GM18873 (cell line): ENCODE data around the gene LACC1.
A peak's percentile ranks its signal among the peaks of the same experiment; 100 is the strongest.

Source experiments
- ATAC-seq: cut with Tn5 transposase; IDR thresholded peaks from one replicate; pipeline ENCODE4 v1.9.1; 2021; ENCODE audit warnings: mild to moderate bottlenecking, moderate library complexity, moderate number of reproducible peaks; ENCODE audit not compliant: unreplicated experiment, low FRiP score

LACC1 gene

DNA sequence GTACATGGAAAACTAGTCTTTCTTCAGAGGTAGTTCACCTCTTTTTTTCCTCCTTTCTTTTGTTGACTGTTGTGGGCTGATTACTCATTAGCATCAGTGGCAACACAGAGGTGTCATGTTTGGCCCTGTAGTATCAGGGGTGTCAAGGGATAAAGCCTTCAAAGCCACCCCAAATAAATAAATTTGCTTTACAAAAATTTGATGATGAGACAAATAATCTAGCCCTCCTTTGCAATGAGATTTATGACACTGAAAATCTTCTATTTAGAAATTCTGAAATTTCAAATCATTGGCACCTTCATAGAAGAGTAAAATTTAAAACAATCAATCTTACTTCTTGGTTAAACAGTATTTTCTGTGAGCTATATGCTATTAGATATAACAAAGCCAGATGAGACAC, 1.9 kb downstream of the LACC1 start:
- no peak for ATAC-seq

GRCh38 chr13:43883631-43884030, 3.9 kb downstream of the LACC1 start:
- ATAC-seq: no peak

DNA sequence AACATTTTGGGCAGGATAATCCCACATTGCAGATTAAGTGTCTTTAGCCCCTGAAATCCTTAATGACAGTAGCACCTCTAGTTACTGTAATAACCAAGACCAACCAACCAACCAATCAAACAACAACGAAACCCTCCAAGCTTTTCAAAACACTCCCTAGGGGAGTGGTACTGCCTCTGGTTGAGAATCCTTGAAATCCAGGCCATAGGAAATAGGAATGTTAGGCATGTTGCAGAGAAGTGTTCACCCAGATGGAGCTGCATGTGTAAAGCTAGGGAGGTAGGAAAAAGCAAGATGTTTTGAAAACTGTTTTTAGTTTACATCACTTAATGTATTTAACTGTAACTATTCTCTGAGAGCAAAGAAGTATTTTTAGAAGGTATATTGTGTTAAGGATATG, 4.5 kb downstream of the LACC1 start:
- no peak for ATAC-seq

GRCh38 chr13:43894438-43894837, 14.7 kb downstream of the LACC1 start:
- ATAC-seq: no peak

DNA sequence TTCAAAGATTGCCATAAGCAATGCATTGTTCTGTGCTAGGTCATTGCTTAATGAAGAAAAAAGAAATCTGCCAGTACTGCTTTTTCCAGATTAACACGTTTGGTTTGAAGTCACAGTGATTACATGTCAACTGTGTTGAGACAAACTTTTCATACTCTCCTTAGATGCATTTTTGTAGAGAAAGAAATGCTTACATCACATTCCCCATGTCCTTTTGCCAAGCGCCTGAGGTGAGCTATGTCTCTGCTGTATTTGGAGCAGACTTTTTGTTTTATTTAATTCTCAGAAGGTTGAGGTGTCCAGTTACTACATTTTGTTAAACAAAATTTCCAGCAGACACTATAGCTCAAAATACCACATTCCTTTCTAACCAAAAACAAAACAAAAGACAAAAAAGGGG, 16.2 kb downstream of the LACC1 start:
- ATAC-seq: no peak

- no peak for ATAC-seq
Observed at GRCh38 chr13:43905435-43906031, 25.8 kb downstream of the LACC1 start.

DNA sequence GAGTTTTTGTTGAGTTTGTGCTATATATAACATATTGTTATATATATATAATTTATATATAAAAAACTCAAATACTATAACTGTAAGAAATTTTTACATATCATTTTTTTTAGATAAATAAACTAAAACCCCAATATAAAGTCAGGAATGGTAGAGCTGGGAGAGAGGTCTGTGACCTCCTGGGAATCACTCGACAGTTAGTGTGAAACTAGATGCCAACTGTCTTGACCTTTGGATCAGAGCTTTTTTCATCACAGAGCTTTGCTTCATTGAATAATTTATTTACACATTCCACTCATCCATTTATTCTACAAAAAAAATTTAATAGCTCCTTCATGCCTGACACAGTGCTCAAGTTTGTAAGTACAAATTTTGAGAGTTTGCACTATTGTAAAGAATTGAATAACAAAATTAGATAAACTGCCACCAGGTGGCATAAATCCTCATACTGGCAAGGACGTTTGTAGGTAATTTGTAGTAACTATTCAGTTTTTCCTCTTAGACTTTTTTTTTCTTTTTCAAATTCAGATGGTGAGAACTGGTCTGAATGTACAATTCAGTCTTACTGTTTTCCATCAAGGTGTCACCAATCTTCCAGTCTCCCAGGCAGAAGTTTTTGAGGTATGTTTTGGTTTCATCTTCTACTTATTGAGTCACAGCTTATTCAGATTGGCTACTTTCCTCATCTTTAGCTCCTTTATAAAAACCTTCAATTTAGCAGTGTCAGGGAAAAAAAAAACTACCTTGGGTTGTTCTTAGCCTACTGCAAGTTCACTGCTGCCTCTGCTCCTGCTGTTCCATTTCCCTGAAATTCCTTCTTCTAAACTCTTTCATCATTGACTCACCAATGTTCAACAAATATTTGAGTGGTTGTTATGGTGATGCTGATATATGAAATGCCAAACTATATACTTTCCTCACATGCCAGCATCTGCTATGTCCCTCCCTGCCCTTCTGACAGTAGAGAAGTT, 28.7 kb downstream of the LACC1 start:
- ATAC-seq: no peak

GRCh38 chr13:43910856-43911255, 31.2 kb downstream of the LACC1 start:
- no peak for ATAC-seq

- no peak for ATAC-seq
Observed at GRCh38 chr13:43911278-43911677, 31.6 kb downstream of the LACC1 start.

GRCh38 chr13:43911871-43912270, 32.2 kb downstream of the LACC1 start:
- no peak for ATAC-seq

DNA sequence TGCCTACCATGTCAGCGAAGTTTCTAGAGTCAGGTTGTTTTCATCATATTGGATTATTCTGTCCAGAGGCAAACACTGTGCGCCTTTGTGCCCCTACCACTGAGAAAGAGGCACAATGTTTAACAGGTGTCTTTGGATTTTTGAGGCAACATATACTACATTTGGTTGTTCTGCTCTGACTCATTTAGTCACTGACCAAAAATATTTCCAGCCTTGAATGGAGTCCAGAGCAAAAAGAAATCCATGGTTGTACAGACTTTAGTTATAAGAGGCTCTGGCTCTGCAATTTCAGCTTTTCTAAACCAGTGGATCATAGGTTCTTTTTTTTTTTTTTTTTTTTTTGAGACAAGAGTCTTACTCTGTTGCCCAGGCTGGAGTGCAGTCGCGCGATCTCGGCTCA, 35.7 kb downstream of the LACC1 start:
- ATAC-seq: no peak

GRCh38 chr13:43916828-43917227, 37.1 kb downstream of the LACC1 start:
- ATAC-seq: no peak

GRCh38 chr13:43918636-43919035, 38.9 kb downstream of the LACC1 start:
- no peak for ATAC-seq

DNA sequence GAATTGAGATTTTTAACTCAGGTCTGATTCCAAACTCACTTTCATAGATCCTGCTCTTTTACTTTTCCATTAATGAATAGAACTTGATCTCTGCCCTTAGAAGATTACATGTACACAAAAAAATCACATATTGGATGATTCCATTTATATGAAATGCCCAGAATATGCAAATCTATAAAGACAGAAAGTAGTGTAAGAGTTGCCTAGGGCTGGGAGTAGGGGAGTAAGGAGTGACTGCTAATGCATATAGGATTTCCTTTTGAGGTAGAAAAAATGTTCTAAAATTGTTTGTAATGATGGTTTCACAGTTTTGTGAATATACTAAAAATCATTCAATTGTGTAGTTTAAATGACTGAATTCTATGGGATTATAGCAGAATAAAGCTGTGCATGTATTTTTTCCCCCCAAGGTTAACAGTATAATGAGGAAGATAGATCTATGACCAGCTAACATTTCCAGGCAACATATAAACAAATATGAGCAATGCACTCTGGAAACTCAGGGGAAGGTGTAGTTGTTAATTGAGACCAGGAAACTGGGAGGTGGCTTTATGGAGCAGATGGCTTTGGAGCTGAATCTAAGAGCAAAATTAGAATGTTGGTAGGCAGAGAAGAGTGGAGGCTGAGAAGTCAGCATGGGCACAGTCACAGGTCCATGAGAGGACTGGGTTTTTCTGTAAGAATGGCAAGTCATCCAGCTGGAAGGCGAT, 41.4 kb downstream of the LACC1 start:
- ATAC-seq: no peak

- peak; percentile 56 for ATAC-seq
Observed at GRCh38 chr13:43924549-43925245, 45.0 kb downstream of the LACC1 start.

DNA sequence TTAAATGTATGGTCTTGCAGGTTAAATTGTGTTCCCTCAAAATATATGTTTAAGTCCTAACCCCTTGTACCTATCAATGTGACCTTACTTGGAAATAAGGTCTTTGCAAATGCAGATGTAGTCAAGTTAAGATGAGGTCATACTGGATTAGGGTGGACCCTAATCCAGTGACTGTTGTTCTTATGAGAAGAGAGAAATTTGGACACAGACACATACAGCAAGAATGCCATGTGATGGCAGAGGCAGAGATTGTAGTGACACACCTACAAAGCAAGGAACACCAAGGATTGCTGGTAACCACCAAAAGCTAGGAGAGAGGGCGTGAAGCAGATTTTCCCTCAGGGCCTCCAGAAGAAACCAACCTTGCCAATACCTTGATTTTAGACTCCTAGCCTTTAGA, 50.2 kb downstream of the LACC1 start:
- no peak for ATAC-seq

- peak; percentile 100 for ATAC-seq
Observed at GRCh38 chr13:43933378-43933777, 53.7 kb downstream of the LACC1 start.

- no peak for ATAC-seq
Observed at GRCh38 chr13:43934273-43934672, 54.6 kb downstream of the LACC1 start.

- no peak for ATAC-seq
Observed at GRCh38 chr13:43935878-43936277, 56.2 kb downstream of the LACC1 start.

DNA sequence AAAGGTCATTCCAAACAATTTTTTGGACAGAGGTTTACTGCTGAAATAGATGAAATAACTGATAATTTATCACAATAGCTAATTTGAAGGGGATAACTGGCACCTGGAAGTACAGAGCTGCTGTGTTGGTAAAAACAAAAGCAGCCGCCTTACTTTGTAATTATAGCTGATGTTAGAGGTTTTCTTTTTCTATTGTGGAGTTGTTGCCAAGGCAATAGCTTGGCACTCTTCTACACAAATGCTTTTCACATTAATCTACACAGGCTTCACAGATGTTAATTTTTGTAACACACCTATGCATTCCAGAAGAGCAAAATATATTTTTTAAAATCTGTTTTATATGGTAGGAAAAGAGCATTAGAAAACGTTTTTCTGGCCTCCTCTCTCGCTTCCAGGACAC, 56.9 kb downstream of the LACC1 start:
- ATAC-seq: no peak

DNA sequence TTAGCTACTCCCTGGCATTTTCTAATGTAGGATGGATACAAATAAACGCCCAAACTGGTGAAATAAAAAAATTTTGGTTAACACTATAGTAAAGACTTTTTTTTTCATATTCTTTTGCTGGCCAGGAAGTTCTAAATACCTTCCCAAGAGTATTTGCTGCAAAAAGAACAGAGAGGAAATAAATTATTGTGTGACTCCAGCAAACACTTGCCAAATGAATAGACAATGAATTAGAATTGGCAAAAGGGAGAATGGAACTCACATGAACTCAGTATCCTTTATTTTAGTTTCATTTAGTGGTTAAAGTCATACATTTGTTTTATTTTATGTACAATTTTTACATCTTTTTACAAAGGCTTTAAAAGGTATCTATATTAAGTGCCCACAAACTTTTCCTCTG, 58.1 kb downstream of the LACC1 start:
- no peak for ATAC-seq
